ENCODE measurements around the gene STK38.

DNA sequence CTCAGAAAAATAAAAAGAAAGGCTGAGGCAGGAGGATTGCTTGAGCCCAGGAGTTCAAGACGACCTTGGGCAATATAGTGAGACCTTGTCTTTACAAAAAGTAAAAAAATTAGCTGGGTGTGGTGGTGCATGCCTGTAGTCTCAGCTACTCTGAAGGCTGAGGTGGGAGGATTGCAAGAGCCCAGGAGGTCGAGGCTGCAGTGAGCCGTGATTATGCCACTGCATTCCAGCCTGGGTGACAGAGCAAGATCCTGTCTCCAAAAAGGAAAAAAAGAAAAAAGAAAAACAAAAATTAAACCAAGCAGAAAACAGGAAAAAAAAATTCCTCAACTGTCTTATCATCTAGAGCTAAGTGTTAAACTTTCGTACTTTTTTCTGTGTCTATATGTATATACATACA, 34.4 kb upstream of the STK38 start:
- TF ChIP-seq, protein P1, sequence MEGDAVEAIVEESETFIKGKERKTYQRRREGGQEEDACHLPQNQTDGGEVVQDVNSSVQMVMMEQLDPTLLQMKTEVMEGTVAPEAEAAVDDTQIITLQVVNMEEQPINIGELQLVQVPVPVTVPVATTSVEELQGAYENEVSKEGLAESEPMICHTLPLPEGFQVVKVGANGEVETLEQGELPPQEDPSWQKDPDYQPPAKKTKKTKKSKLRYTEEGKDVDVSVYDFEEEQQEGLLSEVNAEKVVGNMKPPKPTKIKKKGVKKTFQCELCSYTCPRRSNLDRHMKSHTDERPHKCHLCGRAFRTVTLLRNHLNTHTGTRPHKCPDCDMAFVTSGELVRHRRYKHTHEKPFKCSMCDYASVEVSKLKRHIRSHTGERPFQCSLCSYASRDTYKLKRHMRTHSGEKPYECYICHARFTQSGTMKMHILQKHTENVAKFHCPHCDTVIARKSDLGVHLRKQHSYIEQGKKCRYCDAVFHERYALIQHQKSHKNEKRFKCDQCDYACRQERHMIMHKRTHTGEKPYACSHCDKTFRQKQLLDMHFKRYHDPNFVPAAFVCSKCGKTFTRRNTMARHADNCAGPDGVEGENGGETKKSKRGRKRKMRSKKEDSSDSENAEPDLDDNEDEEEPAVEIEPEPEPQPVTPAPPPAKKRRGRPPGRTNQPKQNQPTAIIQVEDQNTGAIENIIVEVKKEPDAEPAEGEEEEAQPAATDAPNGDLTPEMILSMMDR (conservative IDR thresholded peaks at IDR 0.05), result no peak
- no peak for TF ChIP-seq EZH2 (IDR thresholded peaks at IDR 0.05; ENCODE audit: low read depth)
